ENCODE data around the gene MAPK9.

MAPK9 gene

DNA sequence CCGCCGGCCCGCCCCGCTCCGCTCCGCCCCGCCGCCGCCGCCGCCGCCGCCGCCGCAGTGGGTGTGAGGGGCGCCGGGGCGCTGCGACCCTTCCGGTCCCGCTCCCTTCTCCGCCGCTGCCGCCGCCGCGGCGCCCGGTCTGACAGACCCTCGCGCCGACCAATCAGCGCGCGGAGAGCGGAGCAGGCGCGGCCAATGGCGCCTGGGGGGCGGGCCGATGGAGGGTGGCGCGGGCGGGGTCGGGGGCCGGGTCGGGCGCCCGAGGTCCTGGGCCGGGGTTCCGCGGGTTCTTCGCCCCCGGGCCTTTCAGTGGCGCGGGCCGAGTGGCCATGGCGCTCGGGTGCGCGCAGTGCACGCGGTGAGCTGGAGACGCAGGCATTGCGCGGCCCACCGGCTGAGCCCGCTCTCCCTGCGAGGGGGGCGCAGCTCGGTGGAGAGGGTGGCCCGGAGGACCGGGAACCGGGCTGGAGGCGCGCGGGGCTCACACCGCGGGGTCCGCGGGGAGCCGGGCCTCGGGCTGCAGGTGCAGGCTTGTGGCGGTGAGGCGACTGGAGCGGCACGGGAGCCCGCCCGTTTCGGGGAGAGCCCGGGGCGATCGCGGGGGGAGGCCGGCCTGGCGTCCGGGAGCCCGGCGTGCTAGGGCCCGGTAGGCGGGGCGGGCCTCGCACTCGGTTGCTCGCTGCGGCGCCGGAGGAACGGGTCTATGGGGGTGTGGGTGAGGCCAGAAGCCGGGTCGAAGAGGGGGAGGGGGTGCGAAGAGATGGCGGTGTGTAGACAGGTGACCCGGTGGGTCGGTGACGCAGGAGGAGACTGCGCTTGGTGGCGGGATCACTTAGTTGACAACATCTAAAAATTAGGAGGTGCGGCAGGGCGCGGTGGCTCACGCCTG is at the start of gene MAPK9:
MAPK9 (minus strand) TSS at position 141 of the 889 bp plus-strand sequence. CDS start 11,522 bp downstream, outside the sequence.
- DNase-seq (ENCODE audit: low read depth), result peak; percentile 77

DNA sequence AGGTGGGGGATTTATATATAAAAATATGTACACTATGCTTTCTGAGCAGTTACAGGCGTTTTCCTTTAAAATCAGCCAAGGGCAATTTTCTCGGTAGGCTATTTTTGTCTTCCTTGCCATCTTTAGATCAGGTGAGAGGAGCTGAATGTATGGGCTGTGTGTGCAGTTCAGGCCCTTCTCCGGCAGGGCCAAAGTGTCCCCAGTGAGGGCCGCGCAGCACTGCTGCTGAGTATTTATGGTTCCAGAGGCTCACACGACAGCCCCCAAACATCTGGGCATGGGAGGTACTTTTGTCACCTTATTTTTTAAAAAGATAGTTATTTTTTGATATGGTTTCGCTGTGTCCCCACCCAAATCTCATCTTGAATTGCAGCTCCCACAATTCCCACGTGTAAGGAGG is 49.7 kb upstream of the MAPK9 start:
- no peak for DNase-seq (ENCODE audit: low read depth)

DNA sequence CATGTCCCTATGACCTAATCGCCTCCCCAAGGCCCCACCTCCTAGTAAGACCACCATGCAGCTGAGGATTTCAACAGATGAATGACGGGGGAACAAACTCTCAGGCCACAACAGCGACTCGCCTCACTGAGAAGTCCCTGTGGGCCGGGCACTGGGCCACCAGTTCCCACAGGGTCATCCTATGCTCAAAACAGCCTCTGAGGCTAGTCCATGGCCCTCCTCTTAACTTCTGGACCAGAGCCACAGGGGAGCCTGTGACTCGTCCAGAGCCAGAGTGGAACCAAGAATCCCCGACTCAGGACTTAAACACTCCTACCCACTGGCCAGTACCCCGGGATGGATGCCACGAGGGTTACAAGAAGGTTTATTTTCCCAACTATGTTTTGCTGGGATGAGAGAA is 49.0 kb upstream of the MAPK9 start:
- no peak for DNase-seq (ENCODE audit: low read depth)

DNA sequence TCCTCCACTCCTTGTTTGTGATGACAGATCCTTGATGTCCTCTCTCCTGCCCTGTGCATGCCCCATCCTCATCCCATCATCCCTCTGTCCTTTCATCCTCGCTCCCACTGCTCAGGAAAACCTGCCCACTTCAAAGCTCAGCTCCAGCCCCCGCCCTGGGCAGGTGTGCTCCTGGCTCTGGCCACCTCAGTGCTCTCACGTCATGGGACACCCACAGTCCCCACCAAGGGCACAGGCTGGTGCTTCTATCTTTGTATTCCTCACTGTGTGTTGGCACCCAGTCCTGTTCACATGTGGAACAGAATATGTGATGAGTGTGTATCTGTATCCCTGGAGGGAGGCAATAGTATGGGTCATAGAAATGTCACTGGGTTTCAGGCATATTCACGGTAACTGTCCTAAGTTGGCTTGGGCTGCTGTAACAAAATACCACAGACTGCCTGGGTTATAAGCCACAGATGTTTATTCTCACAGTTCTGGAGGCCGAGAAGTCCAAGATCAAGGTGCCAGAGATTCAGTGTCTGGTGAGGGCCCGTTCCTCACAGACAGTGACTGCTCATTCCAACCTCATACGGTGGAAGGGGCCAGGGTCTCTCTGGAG is 47.8 kb upstream of the MAPK9 start:
- no peak for DNase-seq (ENCODE audit: low read depth)

DNA sequence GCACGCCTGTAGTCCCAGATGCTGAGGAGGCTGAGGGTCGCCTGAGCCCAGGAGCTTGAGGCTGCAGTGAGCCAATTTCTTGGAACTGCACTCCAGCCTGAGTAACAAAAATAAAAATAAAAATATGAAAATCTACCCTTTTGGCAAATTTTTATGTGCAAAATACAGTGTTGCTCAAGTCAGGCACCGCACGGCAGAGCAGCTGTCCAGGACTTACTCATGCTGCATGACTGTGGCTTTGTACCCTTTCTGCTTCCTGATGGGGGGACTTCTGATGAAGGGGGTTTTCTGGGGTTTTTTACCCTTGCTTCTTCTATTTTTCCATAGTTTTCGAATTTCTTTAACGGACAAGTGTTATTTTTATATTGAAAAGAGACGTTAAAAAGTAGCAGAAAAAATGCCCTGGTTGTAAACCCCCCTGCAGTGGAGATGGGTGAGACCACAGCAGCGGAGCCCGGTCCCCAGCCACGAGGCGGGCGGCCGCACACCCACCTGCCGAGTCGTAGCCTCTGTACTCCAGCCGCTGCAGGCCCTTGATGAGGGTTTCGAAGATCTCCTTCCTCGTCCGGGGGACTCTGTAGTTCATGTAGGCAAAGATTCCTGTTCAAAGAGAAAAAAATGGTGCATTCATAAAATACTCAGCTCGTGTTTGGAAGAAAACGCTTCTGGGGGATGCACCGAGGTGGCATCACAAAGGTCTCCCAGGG is 46.3 kb upstream of the MAPK9 start:
- no peak for DNase-seq (ENCODE audit: low read depth)

DNA sequence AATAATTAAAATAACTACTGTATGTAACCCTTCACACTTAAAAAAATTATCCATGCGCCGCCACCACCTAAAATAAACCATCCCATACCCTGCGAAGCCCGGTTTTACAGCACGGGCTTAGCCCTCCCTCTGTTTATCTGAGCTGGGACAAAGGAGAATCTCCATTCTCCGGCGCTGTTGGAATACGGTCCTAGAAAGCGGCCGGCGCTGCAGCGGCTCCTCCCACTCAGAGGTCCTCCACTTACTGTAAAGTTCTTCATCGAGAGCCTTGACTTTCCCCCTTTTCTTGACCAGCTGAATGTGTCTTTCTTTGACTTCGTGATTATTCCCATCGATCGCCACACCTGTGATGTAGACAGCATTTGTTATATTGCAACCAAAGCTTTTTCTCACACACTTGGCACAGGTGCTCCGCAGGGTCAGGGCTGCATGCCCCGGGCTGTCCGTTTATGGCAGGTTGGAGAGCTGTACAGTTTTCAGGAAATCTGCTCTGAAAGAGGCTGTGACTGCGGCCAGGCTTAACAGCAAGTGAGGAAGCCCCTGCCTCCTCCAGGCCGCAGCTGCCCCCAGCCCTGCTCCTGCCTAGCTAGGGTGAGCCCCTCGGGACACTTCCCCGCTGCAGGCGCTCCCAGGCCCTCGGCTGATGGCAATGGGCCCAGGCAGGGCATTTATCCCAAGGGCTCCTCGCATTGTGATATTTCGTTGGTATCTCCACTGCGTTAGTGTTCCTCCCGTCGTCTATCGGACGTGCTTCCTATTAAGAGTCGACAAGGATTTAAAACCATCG is 44.5 kb upstream of the MAPK9 start:
- no peak for DNase-seq (ENCODE audit: low read depth)

DNA sequence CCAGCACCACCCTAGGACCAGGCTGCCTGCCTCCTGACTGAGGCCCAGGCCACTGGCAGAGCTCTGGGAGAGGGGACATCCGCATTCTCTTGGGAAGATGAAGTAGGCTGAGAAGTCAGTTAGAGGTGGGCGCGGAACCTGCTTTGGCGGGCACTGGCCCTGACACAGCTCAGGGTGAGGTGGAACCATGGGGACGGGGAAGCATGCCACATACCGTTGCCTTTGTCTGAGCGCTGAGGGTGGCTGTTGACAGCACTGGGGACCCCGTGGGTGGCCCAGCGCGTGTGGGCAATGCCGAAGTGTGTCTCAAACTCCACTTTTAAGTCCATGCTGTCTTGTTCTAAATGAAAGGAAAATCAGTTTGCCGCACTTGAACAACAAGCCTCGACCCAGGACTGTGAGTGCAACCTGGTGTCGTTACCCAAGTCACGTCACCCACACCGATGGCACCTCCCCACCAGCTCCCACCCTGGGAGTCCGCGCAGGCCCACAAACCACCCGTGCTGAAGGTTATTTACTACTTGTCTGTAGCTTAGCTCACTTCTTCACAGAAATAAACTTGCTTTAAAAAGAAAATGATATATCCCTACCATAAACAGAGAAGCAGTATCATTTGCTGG is 43.8 kb upstream of the MAPK9 start:
- no peak for DNase-seq (ENCODE audit: low read depth)

DNA sequence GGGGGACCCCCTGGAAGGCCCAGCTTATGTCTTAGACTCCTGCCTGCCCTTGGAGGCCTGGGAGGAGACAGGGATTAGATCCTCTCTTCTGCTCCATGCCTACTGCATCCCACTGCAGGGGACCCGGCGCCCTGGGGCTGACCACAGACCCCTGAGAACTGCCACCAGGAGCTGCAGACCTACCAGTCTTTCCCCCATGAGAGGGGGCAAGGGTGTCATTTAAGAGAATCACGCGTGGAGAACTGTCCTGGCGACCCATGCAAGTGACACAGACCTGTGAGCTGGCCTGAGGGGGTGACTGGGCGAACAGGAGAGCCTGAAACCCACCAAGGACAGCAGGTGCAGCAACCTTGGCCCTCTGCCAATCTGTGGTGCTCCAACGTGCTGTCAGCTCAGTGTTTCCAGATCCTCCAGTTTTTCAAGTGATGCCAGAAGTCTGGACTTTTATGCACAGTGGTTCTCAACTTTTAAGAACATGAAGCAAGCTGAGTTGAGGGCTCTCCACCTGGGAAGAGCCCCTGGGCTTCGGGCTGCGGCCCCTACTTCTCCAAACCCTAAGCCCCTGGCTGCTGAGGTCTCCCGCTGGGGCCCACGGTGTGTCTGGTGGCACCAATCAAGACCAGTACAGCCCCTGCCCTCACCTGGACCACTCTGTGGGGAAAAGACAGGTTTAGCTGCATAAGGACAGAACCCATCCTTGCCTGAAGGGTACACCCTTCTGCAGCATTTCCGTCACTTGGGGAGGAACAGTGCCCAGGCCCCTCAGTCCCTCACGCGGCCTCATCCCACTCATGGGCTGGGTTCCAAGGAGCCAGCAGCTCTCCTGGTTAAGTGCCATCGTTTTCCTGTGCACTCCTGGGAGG is 43.1 kb upstream of the MAPK9 start:
- DNase-seq (ENCODE audit: low read depth), result no peak

DNA sequence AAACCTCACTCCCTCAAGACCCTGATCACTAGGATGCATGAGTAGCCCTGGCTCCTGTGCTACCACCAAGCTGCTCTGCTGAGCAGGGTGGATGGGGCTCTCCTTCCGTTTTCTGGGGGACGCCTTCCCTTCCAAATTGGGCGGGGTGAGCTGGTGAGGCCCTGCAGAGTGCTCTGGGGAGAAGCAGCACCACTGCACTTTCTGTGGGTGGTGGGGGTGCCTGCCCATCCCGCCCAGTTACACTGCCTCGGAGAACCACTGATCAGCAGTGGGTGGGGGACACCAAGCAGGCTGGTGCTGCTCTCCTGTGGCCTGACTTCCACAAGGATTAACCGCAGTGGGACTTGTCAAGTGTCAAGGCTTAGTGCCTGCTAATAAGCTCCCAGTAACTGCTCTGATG is 42.3 kb upstream of the MAPK9 start:
- DNase-seq (ENCODE audit: low read depth), result no peak

DNA sequence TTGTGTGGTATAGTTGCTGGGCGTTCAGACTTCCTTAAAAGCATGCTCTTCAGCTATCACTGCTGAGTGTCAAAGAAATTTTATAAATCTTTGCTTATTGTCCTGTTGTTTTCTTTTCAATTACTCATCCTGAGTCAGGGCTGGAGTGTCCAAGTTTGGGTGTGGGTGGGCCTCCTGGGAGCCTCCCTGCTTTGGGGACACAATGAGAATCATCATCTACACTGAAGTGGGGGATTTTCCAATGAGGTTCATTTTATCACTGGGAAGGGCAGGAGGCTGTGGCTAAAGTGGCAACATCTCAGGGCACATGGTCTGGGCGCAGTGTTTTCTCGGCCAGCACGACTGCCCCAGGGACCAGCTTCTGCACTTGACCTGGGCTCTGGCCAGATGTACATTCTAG is 41.8 kb upstream of the MAPK9 start:
- DNase-seq (ENCODE audit: low read depth), result no peak

DNA sequence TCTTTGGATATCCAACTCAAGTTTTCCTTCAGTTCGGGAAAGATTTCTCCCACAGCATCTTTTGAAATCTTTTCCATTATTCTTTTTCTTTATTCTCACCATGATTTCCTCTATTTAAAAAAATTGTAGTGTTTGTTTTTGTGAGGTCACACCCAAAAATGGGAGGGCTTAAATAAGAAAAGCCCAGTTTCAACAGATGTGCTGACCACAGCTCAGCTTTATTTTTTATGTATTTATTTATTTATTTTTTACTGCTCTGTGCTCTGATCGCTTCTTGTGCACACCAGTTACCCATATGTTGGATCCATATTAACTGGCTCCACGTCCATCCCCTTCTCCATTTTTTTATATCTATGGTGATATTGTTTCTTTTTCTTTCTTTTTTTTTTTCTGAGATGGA is 41.0 kb upstream of the MAPK9 start:
- DNase-seq (ENCODE audit: low read depth), result no peak

DNA sequence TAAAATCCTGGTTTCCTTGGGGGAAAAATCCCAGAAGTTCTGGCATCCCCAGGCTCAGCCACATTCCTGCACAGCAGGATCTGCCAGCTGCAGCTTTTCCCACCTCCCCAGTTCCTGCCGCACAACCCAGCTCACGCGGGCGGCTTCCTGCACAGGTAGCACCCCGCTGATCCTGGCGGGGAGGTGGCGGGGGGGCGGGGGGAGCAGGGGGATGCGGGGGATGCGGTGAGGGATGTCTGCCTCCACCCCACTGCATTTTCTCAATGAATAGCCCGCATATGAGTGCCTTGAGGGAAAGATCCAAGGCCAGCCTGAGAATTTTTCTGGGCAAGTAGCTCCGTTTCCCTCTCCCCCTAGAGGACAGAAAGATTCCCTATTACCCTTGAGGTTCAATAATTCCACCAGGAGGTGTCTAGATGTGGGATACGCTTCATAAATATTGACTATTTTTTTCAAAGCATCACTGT is 40.2 kb upstream of the MAPK9 start:
- no peak for DNase-seq (ENCODE audit: low read depth)

DNA sequence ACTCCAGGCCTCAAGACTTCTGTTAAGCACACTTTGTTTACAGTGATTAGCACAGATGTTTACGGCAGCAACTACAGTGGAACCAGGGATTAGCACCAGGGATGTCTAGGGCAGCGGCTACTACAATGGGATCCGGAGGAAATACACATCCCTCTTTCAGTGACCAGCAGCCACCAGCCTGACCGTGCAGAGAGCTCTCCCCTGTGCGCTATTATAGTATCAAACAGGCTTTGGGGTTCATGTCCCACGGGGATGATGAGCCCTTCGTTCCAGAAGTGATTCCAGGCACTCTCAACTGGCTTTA is 39.7 kb upstream of the MAPK9 start:
- no peak for DNase-seq (ENCODE audit: low read depth)

DNA sequence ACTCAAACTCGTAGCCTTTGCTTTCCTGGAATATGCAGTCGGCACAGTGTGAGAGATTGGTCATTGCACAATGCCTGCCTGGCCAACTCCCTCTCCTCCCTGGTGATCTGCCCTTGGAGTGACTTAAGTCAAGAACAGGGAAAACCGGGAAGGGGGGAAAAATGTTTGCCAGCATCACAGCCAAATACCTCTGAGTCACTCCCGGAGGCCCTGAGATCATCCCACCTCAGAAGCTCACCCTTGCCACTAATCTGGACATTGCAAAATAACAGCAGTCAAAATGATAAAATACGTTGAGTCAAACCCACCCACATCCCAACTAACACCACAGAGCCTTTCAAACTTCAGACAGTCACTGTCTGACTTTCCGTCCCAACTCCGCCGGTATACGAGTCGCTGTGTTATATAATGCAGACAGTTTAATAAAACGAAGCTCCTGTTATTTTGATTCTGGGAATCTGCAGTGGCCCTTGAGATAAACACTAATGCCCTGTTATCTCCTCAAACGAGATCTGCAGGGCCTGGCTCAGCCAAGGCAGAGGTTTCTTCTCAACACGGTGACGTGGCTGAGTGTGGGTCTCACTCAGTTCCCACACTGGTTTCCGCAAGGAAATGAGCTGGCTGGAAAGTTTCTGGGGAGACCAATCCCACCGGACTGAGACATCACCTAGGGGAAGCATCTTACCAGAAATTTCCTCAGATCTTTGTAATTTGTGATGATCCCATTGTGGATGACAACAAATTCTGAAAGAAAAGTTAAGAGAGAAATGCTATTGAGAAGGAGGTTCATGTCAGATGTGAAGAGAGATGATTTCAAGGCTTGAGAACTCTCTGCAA is 39.1 kb upstream of the MAPK9 start:
- no peak for DNase-seq (ENCODE audit: low read depth)

DNA sequence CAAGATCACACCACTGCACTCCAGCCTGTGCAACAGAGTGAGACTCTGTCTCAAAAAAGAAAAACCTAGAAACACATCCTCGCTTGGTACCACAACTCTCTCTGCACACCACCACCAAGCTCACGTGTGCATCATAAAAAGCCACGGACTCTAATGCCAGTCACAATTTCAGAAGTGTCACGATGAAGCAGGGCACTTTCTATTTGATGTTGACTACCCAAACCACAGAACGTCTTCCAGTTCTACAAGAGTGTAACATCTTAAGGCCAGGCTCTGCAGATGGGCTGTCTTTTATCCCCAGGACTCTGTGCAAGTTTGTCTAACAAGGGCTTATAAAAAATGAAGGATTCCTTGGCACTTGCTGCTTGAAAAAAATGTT is 38.4 kb upstream of the MAPK9 start:
- no peak for DNase-seq (ENCODE audit: low read depth)

DNA sequence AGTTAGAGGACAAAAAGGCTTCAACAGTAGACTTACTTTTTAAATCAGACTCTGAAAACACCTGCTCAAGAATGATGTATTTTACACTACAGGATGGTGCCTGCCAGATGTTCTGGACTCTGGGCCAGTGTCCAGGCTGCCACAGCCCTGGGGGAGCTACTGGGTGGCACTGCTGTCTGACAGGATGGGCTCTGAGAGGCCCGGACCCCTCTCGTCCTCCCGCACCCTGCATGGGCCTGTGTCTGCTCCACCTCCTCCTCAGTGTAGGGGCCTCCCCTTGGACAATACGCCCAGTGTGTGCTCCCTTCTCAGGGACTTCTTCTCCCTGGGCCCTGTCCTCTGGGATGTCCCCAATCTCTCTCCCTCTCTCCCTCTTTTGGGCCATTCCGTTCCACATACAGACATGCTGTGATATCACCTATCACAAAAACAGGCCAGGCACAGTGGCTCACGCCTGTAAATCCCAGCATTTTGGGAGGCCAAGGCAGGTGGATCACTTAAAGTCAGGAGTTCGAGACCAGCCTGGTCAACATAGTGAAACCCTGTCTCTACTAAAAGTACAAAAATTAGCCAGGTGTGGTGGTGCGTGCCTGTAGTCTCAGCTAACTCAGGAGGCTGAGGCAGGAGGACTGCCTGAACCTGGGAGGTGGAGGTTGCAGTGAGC is 37.9 kb upstream of the MAPK9 start:
- no peak for DNase-seq (ENCODE audit: low read depth)

DNA sequence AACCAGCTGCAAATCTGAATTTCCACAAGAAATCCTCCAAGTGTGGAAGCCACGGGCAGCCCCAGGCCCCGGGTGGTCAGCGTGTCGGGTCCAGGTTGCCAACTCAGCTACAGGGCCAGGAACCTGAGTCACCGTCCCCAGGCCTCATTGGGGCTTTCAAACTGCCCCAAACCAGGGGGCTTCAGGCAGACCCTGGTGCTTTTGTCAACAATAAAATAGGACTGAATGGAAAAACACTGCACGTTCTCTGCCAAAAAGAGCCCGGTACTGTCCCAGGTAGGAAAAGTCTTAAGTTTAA is 37.2 kb upstream of the MAPK9 start:
- no peak for DNase-seq (ENCODE audit: low read depth)

DNA sequence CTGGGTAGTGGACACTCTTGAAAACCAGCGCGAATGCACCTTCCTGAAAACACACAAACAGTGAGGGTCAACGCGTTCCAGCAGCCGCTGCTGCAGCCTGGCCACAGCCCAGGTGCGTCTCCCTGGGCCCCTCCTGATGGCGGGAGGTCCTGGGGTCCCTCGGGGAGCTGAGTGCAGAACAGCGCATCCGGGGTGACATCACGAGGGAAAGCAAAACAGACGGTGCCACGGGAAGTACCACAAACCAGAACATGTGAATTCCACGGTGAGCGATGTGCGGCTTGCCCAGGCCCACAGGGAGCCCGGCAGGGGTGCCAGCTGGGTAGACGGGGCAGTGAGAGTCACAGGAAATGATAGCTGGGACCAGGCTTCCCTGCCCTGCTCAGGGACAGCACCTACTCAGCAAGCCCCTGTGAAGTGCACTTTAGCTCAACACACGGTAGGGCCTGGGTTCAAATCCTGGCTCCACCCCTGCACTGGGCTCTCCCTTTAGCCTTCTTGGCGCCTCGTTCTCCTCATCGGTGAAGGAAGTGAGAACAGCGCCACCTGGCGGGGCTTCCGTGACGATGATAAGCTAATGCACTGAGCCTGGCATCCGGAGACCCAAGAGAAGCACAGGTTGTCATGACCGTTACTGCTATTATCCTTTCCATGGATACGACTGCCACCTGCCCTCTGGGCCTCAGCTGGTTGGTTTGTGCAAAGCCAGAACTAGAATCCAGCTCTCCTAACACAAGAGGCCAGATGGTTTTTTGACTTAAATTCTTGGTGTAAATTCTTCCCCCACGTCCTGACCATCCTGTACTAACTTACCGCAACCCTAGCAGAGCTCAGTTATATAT is 36.6 kb upstream of the MAPK9 start:
- peak; percentile 68 for DNase-seq (ENCODE audit: low read depth)

All from stimulated activated CD4-positive, alpha-beta T cell treated with anti-CD3 and anti-CD28 coated beads, Interleukin-2, amount 100 ng/mL, for 4 hours (primary cell).